ENCODE results near the gene ITPK1.
"Not testable (repeated sequence)": the region's sequence is repeated elsewhere in the genome, so short reads cannot be mapped to it uniquely, and the experiment has no call there.

The ITPK1 gene

DNA sequence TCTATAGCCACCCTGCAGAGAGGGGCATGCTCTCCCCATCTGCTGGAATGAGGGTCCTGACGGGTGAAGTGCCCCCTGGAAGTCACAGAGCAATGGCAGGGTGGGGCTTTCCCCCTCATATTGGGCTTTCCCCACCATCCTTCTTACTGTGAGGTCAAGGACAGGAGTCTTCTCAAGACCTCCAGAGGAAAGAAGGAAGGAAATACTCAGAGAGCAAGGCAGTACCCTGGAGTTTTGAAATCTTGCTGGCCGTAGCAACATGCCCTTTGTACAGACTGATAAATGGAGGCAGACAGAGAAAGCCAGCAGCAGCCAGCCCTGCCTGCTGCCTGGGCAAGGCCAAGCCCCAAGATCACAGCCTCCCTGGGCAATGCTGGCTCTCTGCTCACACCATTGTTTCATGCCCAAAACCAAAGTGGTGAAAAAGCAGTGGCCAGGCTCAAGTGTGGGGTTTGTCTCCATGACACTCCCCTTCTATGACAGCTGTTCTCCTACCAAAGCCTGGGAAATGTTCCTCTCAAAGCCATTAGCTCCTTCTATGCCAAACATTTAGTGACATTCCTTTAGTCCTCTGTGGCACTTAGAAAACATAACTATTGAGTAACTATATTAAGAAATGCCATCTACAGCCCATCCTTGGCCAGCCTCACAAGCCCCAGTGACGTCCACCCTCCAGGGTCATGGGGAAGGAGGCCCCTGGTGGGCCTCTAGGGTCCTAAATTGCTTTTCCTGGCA, 13.2 kb upstream of the ITPK1 start:
- DNase-seq, result no peak

DNA sequence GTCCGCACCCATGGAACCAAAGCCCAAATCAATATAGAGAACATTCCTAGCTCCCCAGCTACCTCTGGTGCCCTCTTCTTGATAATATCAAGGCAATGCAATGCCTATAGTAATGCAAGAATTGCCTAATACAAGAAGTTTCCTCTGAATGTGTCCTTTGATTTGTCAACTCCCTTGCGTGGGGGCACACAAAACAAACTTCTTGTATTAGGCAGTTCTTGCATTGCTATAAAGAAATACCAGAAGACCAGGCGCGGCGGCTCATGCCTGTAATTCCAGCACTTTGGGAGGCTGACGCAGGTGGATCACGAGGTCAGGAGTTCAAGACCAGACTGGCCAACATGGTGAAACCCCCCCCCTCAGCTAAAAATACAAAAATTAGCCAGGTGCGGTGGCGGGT, 10.4 kb upstream of the ITPK1 start:
- no peak for DNase-seq

DNA sequence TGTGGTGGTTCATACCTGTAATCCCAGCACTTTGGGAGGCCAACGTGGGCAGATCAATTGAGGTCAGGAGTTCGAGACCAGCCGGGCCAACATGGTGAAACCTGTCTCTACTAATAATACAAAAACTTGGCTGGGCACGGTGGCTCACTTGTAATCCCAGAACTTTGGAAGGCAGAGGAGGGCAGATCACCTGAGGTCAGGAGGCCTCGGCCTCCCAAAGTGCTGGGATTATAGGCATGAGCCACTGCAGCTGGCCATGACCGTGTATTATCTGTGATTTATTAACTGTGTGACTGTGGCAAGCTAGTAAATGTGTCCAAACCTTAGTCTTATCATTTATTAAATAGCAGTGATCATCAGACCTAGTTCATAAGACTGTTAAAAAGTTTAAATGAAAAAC, 7.1 kb upstream of the ITPK1 start:
- DNase-seq, result no peak

DNA sequence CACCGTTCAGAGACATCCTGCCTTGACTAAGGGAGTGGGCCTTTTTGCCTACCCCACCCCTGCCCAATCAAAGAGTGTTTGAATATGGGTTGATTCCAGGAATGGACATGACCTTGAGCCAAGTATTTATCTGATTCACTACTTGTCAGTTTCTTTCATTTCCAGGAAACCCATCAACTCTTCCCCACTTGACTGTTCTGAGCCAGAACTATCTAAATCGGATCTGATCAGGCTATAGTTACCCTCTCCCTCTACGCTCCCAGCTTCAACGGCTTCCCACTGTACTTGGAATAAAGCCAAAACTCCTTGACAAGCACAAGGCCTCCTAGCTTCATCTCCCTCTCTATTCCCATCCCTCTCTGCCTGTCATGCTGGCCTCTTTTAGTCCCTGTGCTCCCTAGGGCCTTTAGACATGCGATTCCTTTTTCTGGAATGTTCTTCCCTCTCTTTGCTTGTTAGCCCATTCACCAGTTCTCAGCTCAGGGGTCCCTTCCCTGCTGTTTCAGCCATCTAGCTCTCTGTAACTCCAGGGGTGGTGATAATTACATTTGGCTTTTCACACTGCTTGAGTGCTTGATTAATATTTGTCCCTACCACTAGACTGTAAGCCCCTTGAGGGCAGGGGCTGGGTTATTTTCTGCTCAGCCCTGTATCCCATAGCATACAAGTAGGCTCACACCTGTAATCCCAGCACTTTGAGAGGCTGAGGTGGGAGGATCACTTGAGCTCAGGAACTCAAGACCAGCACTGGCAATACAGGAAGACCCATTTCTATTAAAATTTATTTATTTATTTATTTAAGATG, 5.5 kb upstream of the ITPK1 start:
- DNase-seq, result no peak

DNA sequence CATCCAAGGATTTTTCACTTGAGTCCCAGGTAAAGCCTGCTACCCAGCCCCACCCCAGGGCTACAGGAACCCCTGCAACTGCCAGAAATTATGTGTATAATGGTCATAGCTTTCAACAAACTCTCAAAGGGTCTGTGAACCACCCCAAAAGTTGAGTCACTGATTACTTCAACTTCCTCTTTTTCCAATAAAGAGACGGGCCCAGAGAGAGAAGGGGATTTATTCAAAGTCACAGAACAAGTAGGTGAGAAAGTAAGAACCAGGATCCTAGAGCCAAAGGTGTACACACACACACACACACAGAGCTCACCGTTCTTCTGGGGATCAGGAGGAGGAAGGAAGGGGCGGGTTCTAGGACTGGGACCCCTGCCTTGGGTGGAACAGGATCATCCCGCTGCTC, 4.8 kb upstream of the ITPK1 start:
- no peak for DNase-seq

DNA sequence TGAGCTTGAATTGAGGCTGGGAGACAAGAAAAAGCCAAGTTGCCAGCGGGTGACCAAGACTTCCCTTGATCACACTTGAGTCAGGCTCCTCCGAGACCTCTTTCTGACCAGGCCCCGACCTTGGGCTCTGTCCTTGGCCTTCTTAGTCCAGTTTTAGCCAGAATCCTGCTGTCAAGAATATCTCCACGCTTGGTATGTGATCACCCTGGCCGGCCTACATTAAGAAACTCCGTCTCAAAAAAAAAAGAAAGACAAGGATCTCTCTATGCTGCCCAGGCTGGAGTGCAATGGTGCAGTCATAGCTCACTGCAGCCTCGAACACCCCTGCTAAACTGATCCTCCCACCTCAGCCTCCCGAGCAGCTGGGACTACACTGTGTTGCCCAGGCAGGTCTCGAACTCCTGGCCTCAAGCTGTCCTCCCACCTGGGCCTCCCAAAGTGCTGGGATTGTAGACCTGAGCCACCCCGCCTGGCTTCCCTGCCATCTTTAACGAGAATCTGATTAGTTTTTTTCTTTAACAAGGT, 1.0 kb upstream of the ITPK1 start:
- no peak for DNase-seq

DNA sequence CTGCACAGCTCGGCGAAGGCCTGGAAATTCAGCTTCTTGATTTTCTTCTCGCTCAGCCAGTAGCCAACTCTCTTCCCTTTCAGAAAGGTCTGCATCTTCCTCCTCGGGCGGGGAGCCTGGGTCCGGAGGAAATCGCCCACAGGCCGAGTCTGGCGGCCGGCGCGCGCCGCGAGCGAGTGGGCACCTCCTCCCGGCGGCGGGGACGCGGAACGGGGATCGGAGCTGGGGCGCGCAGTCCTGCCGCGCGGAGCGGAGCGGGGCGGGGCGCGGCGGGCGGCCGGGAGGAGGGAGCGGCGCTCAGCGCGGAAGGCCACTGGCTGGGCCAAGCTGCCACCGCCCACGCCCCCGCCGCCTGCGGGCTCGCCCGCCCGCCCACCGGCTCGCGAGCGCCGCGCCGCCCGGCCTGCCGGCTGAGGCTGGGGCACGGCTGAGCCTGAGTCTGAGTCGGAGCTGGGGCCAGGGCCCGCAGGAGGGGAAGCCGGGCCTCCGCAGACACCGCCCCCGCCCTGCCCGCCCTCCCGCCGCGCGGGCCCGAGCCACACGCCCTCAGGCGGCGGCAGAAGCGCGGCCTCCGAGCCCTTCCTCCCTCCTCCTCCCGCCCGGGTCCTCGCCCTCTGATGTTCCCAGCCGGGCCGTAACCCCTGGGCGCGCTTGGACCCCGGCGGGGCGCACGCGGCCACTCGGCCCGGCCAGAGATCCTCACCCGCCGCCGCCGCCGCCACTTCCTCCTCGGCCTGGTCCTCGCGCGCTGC, 480 bp downstream of the ITPK1 start:
- DNase-seq, result peak; percentile 84

DNA sequence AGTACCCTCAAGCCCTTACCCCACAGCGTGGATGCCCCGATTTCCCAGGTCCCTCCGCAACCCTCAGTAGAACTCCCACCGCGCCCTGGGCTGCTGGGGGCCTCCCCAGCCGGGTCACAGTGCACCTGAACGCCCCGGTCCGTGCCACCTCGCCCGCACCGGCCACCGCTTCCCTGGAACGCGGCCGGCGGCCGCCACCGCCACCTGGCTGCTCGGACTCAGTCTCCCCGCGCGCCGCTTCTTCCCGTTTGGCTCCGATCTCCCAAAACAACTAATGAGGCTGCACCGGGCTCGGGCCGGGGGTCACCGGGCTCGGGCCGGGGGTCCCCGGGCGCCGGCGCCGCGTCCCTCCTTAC, 1.0 kb downstream of the ITPK1 start:
- DNase-seq, result no peak

DNA sequence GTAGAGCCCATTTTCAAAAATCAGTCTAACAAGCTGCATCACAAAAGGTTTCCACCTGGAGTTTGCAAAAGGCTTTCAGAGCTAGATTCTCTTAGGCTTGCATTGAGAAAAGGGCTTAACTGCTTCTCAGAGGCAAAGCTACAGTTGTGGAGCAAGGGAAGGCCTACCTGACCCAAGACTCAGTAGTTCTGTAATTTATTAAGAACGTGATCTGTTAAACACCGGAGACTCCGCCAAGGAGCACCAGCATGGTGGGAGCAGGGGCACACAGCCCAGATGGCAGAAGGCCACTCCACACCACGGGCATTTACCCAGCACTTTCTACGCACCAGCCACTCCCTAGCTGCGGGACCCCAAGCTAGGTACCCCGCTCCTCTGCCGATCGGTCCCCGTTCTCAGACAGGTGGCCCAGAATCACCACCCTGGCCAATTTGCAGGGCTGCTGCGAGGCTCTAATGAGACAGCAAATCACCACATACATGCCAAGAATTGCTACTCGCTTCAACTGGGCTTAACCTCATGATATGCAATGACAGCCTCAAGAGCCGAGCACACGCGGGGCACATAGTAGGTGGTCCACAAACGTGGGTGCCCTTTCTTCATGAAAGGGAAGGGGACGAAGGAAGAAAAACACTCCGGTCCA, 1.5 kb downstream of the ITPK1 start:
- no peak for DNase-seq

DNA sequence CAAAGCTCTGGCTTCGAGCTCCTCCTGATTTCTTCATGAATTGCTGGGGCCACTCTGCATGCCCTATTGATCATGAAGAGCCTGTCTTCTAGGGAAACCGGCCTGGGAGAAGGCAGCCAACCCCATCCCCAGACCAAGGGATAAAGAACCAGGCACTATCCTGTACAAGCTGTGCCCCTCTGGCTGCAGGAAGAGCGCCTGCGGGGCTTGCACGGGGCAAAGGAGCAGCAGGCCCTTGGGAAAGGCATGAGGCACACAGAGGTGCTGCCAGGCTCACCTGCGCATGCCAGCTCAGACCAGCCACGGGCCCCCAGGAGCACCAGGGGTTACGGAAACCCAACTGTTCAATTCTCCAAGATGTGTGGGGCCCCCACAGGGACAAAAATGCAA, 2.1 kb downstream of the ITPK1 start:
- no peak for DNase-seq

DNA sequence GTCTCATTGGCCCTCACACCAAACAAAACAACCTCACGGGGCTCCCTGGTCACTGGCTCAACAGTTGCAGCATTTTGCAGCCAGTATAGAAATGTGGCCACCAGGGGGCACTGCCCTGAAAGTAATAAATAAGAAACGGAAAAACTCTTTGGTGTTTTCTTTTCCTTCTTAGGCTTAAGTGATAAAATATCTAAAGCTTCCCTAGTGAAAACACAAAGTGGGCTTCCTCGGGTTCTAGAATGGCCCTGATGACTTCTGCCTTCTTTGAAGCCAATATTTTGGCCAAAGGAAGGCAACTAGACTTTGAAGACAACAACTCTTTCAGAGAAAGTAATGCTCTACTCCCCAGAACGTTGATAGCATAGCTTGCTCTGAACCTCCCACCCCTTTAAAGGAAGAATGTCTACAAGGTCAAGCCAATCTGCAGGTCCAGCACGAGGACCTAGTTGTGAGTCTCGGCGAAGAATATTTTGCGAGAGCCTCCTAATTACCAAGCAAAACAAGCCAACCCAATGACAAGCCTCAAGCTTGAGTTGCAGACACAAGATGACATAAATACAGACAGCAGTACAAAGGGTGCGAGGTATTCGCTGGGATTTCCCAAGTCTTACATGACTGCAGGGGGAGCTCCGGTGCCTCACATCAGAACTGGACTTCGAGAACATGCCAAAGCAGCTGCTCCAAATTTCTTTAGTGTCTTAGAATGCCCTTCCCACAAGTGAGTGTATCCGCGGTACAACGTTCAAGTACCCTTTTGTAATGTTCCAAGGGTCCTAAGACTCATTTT, 2.6 kb downstream of the ITPK1 start:
- DNase-seq, result peak; percentile 79

DNA sequence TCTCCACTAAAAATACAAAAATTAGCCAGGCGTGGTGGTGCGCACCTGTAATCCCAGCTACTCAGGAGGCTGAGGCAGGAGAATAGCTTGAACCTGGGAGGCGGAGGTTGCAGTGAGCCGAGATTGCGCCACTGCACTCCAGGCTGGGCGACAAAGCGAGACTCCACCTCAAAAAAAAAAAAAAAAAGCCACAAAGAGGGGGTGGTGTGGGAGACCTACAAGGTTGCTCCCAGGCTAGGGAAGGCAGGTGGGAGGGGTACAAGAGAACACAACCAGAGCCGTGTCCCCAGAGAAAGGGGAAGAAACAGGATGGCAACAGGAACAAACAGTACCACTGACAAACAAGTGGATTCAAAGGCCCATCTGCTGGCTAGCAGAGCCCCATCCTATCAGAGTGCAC, 4.2 kb downstream of the ITPK1 start:
- DNase-seq, result not testable (repeated sequence)

DNA sequence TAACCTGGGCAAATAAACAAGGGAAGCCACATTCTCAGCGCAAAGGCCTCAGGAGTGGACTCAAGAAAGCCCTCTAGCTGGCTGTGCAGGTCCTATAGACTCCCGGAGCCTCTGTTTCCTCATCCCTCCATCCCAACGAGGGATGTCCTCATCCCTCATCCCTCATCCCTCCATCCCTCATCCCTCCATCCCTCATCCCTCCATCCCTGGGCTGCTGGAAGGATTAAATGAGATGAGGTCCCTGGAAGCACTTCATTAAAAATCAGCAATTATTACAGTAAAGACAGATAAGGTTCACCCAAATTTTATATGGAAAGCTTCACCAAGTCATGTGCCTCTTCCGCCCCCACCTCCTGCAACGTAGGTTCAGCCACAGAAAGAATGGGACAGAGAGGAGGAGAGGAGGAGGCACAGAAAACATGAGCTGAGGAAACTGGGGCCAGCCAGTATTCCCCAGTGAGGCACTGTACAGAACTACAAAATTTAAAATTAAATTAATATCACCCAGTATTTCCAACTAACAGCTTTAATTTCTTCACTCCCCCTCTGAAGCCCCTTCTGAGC, 4.8 kb downstream of the ITPK1 start:
- DNase-seq, result no peak

DNA sequence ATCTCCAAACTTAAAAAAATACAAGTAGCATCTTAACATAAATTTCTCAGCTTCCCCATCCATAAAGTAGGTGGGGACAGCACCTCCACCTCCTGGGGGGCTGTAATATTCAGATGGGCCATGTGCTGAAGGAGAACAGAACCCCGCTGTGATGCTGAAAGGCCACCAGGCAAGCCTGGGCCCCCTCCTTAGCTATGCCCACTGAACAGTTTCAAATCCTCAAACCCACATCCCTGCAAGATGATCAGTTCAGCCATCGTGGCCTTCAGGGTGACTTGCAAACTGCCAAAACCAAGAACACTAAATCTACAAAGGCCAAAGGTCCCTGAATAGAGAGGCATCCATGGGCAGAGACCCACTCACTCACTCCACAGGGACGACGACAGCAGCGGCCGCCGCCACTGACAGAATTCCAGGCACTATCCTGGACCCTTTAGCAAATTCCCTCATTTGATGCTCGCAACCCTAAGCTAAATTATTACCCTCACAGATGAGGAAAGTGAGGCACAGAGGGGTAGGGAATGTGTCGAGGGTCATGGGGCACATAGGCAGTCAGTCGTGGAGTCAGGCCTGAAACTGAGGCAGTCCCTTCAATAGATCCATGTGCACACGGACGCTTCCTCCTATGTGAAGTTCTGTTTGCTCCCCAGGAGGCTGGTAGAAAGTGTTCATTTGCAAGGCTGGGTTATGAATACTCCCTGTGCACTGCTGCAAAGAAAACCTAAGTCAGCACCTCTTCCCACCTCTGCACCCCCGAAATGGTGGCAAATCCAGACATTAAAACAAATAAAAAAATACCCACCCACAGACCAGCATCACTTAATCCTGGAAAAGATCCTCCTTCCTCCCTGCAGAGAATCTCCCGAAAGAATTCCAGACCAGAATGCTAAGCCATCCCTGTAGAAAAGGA, 5.9 kb downstream of the ITPK1 start:
- DNase-seq, result no peak

DNA sequence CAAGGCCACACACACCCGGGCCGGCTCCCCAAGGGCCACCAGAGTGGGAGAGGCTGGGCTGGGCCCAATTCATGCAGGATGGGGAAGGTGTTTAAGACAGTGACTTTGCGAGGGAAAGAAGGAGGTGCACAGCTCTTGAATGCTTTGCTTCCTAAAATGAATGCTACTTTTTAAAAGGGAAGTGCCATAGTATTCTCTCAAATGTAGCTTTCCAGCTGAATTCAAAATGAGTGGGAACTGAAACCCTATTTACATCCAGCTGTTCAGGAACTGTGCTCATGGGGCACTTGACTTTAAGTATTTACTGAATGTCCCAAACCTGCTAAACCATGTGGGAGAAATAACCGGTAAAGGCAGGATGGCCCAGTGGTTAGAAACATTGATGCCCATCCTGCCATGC, 7.6 kb downstream of the ITPK1 start:
- DNase-seq, result no peak

DNA sequence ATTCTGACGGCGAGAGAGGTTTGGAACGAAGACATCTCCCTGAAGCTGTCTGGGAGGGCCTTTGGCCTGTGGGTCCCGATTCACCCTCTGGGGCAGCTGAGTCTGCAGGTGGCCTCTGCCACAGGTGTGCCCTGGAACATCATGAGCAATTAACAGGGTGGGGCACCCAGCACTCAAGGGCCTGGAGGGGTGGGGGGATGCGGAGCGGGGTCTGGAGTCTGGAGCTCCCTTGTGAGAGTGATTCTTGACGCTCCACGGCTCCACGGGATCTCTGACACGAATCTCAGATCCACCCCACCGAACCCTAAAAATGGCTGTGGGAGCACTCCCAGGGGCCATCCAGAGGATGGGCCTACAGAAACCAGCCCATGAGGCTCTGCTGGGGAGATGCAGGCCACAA, 8.3 kb downstream of the ITPK1 start:
- no peak for DNase-seq

DNA sequence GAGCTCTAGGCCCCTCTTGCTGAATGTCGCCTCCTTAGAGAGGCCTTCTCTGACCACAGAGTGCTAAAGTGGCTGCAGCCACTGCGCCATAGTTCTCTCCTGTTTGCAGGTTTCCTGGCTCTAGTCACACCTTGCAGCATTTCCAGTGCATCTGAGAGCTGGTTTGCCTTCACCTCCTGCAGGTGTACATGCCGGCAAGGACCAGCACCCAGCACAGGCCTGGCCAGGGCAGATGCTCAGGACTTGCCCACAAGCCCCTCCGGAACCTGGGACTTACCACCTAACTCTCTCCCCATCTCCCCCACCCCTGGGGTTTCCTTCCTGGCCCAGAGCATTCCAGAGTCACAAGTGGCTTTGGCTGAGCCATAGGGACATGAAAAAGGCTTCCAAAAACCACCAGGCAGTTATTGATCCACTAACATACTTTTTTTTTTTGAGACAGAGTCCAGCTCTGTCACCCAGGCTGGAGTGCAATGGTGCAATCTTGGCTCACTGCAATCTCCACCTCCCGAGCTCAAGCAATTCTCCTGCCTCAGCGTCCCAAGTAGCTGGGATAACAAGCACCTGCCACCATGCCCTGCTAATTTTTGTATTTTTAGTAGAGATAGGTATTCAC, 9.1 kb downstream of the ITPK1 start:
- DNase-seq, result no peak

DNA sequence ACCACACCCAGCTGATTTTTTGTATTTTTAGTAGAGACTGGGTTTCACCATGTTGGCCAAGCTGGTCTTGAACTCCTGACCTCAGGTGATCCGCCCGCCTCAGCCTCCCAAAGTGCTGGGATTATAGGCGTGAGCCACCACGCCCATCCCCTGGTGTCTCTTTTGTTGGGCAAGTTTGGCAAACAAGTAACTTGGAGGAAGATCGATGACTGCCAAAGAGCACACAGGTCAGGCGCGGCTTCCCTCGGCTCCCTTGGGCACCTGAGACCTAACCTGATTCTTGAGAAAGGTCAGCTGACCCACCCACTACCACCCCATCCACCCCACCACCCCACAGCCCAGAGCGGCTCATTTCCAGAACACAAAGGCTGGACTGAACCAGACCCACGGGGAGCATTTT, 9.9 kb downstream of the ITPK1 start:
- not testable (repeated sequence) for DNase-seq

DNA sequence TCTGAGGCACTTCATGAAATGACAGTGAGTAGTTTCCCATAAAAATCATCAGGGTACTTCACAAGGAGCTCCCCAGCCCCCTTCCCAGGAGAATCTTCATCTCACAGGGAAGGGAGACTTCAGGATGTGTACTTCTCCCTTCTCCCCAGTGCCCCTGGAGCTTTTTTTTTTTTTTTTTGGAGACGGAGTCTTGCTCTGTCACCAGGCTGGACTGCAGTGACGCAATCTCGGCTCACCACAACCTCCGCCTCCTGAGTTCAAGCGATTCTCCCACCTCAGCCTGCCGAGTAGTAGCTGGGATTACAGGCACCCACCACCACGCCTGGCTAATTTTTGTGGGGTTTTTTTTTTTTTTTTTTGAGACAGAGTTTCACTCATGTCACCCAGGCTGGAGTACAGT, 10.4 kb downstream of the ITPK1 start:
- peak; percentile 64 for DNase-seq

DNA sequence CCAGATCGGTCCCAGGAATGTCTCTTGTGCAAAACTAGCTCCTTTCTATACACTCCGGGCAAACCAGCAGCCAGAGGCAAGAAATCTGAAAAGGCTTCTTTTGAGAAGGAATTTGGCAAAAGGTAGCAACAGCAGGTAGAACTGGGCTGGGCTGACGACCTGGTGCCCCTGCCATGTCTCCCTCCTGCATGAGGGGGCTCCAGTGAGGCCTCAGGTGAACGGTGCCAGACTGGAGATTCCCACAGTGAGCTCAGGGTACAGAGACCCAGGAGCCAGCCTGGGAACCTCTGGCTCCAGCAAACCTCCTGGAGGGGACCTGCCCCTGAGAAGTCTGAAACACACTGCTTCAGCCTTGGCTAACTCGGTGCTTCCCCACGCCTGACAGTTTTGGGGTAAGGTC, 10.8 kb downstream of the ITPK1 start:
- DNase-seq, result no peak

All from HCEC 1CT (cell line).